HG03025 (cell line): ENCODE data around the gene ZBTB25.

Experiments used
- ATAC-seq: cut with Tn5 transposase; IDR thresholded peaks from one replicate; pipeline ENCODE4 v1.9.1; 2021; ENCODE audit warnings: mild to moderate bottlenecking, moderate library complexity; ENCODE audit not compliant: unreplicated experiment, low FRiP score

Gene ZBTB25

DNA sequence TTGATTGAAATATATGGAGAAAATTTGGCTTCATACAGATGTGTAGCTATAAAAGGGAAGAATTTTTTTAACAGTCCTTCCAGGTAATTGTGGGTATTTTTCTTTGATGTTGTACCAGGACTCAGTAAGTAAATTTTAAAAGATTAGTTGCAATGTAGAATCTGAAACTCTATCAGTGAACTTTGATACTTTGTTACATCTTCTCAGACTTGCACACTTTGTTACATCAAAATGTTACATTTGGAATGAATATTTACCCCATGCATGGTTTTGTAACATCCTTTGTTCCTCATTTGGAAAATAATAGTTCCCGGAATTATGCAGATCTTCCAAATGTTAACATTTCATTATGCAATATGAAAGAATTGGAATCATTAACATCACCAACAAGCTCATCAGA lies 101.7 kb downstream of the ZBTB25 start:
- no peak for ATAC-seq

DNA sequence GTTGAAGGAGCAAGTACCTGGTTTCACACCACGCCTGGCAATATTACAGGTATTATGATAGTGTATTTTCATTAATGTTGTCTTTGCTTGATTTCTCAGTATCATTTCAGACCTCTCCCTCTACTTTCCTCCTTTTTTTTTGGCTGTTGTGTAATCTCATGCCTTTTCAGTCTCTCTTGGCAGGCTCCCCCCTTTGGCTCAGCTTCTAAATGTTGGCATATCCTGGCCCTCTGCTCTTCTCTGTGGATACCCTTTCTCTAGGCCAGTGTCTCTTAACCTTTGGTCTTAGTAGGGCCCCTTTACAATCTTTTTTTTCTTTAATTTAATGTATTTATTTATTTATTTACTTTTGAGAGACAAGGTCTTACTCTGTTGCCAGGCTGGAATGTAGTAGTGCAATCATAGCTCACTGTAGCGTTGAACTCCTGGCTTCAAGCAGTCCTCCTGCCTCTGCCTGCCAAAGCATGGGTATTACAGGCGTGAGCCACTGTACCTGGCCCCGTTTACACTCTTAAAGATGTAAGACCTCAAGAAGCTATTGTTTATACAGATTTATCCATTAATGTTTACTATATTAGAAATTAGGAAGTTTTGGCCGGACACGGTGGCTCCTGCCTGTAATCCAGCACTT lies 102.7 kb downstream of the ZBTB25 start:
- ATAC-seq: no peak
